ENCODE results near the gene RGS12.

RGS12 gene

GRCh38 chr4:3303923-3304710, 11.3 kb downstream of the RGS12 start:
- Histone ChIP-seq H3K36me3 (no peaks in the 10 kb centered on the region), H3K27me3 (no peaks in the 10 kb centered on the region)
- TF ChIP-seq CTCF (IDR thresholded peaks at IDR 0.05; ENCODE audit: low read depth, low read length) = no peak

GRCh38 chr4:3304831-3305609, 12.2 kb downstream of the RGS12 start:
- Histone ChIP-seq H3K4me3 (ENCODE audit: low read depth, low read length) (peak overlapping the region; percentile 50), H3K27me3 (no peaks in the 10 kb centered on the region), H3K4me1 (peaks cover 20% of the 10 kb centered on the region), H3K36me3 (no peaks in the 10 kb centered on the region), H3K9me3 (no peaks in the 10 kb centered on the region)
- no peak for TF ChIP-seq CTCF (IDR thresholded peaks at IDR 0.05; ENCODE audit: low read depth, low read length)
- DNase-seq = peak; percentile 70

More at GRCh38 chr4:3303923-3304710, 11.3 kb downstream of the RGS12 start:
- peak overlapping the region; percentile 50 for H3K4me3 ChIP-seq (ENCODE audit: low read depth, low read length)
- peaks cover 20% of the 10 kb centered on the region for H3K4me1 ChIP-seq
- DNase-seq = peak; percentile 17
- H3K9me3 ChIP-seq = no peaks in the 10 kb centered on the region

- TF ChIP-seq CTCF (IDR thresholded peaks at IDR 0.05; ENCODE audit: low read depth, low read length) = no peak
- H3K36me3 ChIP-seq = no peaks in the 10 kb centered on the region
- DNase-seq = peak; percentile 4
- no peak overlapping the region for H3K4me3 ChIP-seq (ENCODE audit: low read depth, low read length)
- H3K27me3 ChIP-seq = no peaks in the 10 kb centered on the region
- no peaks in the 10 kb centered on the region for H3K9me3 ChIP-seq
- H3K4me1 ChIP-seq = peaks cover 20% of the 10 kb centered on the region
These were observed 13.0 kb downstream of the RGS12 start for GRCh38 chr4:3305610-3306371.

- DNase-seq = peak; percentile 1
- H3K4me1 ChIP-seq = peaks cover 20% of the 10 kb centered on the region
- no peaks in the 10 kb centered on the region for H3K9me3 ChIP-seq
- H3K36me3 ChIP-seq = no peaks in the 10 kb centered on the region
- H3K4me3 ChIP-seq (ENCODE audit: low read depth, low read length) = no peak overlapping the region
- no peak for TF ChIP-seq CTCF (IDR thresholded peaks at IDR 0.05; ENCODE audit: low read depth, low read length)
- H3K27me3 ChIP-seq = no peaks in the 10 kb centered on the region
These were observed 13.6 kb downstream of the RGS12 start for GRCh38 chr4:3306450-3306849.

GRCh38 chr4:3307060-3307459, 14.2 kb downstream of the RGS12 start:
- H3K4me3 ChIP-seq (ENCODE audit: low read depth, low read length) = no peak overlapping the region
- no peak for TF ChIP-seq CTCF (IDR thresholded peaks at IDR 0.05; ENCODE audit: low read depth, low read length)
- peak; percentile 3 for DNase-seq
- H3K36me3 ChIP-seq = no peaks in the 10 kb centered on the region
- no peaks in the 10 kb centered on the region for H3K9me3 ChIP-seq
- peaks cover 20% of the 10 kb centered on the region for H3K4me1 ChIP-seq
- H3K27me3 ChIP-seq = no peaks in the 10 kb centered on the region

Data from BE2C (cell line).